ENCODE data around the gene ACVR1B. TPM values are rescaled to one million over a fixed set of nuclear protein-coding genes. Genes with fewer than 3 reads are reported as not detected.

ACVR1B gene
- total RNA-seq, 4 donors from 2014 or later: 67.4 to 87.0 (median 80.5) TPM

GRCh38 chr12:51925346-51926063 is 26.0 kb upstream of the ACVR1B start:
- peak in 1 of 2 donors; percentile 80 for DNase-seq (ENCODE audit: low spot score in 2 of 2)
- H3K4me3 ChIP-seq (ENCODE audit: low read depth, poor library complexity, severe bottlenecking): no peak overlapping the region
- intact Hi-C loops (cut with DNase I; ENCODE audit: low total_unique reads): no loop called here
- TF ChIP-seq CTCF (IDR thresholded peaks at IDR 0.05): no peak
- TF ChIP-seq POLR2A (IDR thresholded peaks at IDR 0.05): no peak
- WGBS, 2 donors: 48 to 59% methylated on average over 3 of the region's 3 CpGs

- 65 to 70% methylated on average over 8 of the region's 8 CpGs for WGBS, 2 donors
- TF ChIP-seq POLR2A (IDR thresholded peaks at IDR 0.05) (no peak), CTCF (IDR thresholded peaks at IDR 0.05) (no peak)
Measured at GRCh38 chr12:51926064-51926632, 25.4 kb upstream of the ACVR1B start.

GRCh38 chr12:51926718-51927117 is 24.8 kb upstream of the ACVR1B start:
- peak in 1 of 2 donors; percentile 87 for DNase-seq (ENCODE audit: low spot score in 2 of 2)
- TF ChIP-seq CTCF (IDR thresholded peaks at IDR 0.05) (no peak), POLR2A (IDR thresholded peaks at IDR 0.05) (no peak)
- 63 to 80% methylated on average over 2 of the region's 2 CpGs for WGBS, 2 donors
- no peak overlapping the region for H3K4me3 ChIP-seq (ENCODE audit: low read depth, poor library complexity, severe bottlenecking)
- intact Hi-C loops (cut with DNase I; ENCODE audit: low total_unique reads): no loop called here

More at GRCh38 chr12:51926064-51926632, 25.4 kb upstream of the ACVR1B start:
- no peak overlapping the region for H3K4me3 ChIP-seq (ENCODE audit: low read depth, poor library complexity, severe bottlenecking)
- DNase-seq (ENCODE audit: low spot score in 2 of 2): peak in 1 of 2 donors; percentile 71
- intact Hi-C loops (cut with DNase I; ENCODE audit: low total_unique reads): no loop called here

GRCh38 chr12:51932218-51933076 is 19.1 kb upstream of the ACVR1B start:
- intact Hi-C loops (cut with DNase I; ENCODE audit: low total_unique reads): loop anchor here (5.0 kb wide), 1 partner anchor 45 kb away; no protein-coding TSS in a partner anchor

More at GRCh38 chr12:51932218-51933076, 19.1 kb upstream of the ACVR1B start:
- WGBS, 2 donors: 51 to 58% methylated on average over 5 of the region's 5 CpGs
- H3K4me3 ChIP-seq (ENCODE audit: low read depth, poor library complexity, severe bottlenecking): no peak overlapping the region
- TF ChIP-seq POLR2A (IDR thresholded peaks at IDR 0.05) (no peak), CTCF (IDR thresholded peaks at IDR 0.05) (no peak)
- DNase-seq (ENCODE audit: low spot score in 2 of 2): peak in 1 of 2 donors; percentile 7
